HG02763 (cell line): ENCODE measurements around the gene CORT.
A peak's percentile ranks its signal among the peaks of the same experiment; 100 is the strongest.
"Not testable (repeated sequence)": the region's sequence is repeated elsewhere in the genome, so short reads cannot be mapped to it uniquely, and the experiment has no call there.

ENCODE experiments used
- ATAC-seq: cut with Tn5 transposase; IDR thresholded peaks from one replicate; pipeline ENCODE4 v1.9.1; 2021; ENCODE audit warnings: mild to moderate bottlenecking, moderate library complexity; ENCODE audit not compliant: unreplicated experiment

The CORT gene

DNA sequence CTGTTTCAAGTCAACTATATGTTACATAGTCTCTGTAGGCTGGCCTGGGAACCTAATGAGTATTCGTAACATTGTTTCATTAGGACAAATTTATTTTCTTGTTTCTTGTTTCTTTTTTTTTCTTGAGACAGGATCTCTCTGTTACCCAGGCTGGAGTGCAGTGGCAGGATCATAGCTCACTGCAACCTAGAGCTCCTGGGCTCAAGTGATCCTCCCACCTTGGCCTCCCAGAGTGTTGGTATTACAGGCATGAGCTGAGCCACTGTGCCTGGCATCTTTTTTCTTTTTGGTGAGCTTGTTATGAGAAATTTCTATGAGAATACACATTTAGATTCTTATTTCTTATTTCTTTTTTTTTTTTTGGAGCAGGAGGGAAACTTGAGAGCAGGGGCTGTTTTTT, 12.8 kb upstream of the CORT start:
- no peak for ATAC-seq

DNA sequence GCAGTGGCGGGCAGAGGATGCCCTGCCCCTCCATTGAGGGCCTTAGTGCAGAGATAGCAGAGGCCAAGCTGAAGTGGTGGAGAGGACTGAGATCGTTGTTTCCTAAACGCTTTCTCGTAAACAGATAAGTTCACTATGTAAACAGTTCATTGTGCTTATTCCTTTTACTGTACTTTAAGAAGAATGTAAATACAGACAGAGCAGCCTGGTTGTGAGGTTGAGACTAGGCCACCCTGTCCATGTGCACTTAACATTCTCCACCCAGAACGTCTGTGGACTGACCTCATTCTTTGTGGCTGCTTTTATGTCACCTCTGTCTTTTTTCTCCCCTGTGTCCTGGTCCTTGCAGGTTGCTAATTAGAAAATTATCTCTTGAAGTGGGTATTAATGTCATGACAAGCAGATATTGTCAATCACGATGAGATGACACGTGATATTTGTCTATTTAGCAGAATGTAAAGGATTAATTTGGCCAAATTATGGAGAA, 11.1 kb upstream of the CORT start:
- ATAC-seq, result no peak

DNA sequence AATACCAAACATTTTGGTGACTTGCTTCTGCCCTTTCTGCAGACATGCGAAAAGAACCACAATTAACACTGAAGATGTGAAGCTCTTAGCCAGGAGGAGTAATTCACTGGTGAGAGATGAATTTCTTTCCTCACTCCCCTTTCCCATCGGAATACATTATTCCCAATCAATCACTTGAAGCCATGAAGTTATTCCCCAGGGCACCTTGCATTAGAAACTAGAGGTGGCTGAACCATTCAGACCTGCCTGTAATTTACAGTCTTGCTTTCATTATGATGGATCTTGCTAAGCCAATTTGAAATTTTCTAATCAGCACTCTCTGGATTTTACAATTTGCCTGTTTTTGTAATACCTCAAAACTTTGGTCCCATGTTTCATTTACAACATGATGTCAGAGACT, 9.5 kb upstream of the CORT start:
- no peak for ATAC-seq

DNA sequence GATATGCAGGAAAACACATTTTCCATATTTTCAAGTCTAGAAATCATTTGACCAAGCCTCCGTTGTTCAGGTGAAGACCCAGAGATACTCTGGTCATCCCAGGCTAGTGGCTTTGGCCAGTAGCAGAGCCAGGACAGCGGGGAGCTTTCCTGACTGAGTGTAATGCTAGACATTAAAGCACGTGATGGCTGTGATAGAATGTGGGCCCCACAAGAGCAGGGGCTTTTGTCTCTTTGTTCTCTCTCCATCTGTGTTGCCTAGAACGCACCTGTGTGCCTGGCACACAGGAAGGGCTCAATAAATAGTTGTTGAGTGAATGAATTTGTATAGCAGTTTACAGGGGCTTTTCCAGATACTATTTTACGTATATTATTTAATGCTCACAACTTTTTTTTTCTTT, 9.0 kb upstream of the CORT start:
- ATAC-seq, result no peak

DNA sequence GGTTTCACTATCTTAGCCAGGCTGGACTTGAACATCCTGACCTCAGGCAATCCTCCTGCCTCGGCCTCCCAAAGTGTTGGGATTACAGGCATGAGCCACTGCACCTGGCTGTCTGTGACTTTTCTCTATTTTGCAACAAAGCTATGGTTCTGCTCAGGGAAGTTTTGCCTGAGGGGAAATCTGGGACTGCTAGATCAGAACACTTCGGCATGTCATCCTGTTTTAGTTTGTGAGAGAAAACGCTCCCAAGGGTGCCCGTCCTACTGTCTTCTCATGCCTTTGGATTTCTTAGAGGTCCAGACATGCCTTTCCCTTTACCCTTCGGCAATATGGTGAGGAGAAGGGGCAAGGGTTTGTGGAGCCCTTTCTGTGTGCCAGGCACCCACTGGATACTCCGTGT, 5.6 kb upstream of the CORT start:
- no peak for ATAC-seq

DNA sequence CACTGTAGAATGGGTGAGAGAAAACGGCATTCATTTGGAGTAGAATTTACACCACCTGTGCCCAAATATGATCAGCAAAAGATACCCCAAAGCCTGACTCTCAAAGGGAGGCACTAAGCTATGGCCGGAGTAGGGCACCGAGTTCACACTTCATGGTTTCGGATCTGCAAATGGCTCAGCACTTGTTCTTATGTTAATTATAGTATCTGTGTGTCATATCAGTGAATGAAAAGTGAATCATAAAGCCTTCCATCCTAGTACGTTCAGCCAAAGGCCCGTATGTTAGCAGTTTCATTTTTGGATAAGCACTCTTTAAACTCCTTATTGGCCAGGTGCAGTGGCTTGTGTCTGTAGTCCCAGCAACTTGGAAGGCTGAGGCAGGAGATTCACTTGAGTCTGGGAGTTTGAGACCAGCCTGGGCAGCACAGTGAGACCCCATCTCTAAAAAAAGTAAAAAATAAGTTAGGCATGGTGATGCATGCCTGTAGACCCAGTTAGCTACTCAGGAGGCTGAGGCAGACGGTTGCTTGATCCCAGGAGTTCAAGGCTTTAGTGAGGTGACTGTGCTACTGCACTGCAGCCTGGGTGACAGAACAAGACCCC, 4.9 kb upstream of the CORT start:
- ATAC-seq, result no peak

DNA sequence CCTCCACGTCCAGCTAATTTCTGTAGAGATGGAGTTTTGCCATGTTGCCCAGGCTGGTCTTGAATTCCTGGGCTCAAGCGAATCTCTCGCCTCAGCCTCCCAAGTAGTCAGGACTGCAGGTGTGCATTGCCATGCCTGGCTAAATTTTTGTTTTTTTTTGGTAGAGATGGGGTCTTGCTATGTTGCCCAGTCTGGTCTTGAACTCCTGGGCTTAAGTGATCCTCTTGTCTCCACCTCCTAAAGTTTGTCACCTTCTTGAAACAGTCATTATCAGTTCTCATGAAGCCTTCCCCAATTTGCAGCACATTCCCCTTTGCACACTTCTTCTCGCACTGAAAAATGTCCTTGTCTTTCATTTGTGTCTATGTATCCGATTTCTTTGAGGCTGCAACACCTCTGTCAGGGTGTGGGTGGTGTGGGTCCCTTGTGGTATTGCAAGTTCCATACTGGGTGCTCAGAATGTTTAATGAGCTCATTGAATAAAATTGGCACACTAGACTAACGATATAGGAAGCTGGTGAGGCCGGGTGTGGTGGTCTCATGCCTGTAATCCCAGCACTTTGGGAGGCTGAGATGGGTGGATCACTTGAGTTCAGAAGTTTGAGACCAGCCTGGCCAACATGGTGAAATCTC, 2.9 kb upstream of the CORT start:
- ATAC-seq, result no peak

DNA sequence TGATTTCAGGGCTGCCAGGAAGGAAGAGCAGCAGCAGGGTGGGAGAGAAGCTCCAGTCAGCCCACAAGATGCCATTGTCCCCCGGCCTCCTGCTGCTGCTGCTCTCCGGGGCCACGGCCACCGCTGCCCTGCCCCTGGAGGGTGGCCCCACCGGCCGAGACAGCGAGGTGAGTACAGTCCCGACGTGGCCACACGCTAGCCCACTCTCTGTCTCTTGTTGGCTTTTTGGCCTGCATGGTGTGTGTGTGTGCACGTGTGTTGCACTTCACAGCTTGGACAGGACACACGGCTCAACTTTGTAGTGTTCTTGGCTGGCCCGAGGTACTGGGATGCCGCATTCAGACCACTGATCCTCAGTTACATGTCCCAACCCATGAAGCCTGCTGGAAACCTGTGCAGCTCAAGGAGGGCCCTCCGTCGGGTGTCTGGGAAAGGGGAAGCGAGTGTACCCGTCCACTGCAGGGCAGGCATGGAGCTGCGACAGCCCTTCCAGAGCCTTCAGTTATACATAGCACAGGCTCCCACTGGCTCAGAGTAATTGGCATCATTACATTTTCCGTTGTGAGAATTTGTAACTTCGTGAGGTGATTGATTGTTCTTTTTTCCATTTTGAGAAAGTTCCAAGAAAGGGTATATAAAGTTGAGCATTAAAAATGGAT, 454 bp downstream of the CORT start:
- no peak for ATAC-seq

DNA sequence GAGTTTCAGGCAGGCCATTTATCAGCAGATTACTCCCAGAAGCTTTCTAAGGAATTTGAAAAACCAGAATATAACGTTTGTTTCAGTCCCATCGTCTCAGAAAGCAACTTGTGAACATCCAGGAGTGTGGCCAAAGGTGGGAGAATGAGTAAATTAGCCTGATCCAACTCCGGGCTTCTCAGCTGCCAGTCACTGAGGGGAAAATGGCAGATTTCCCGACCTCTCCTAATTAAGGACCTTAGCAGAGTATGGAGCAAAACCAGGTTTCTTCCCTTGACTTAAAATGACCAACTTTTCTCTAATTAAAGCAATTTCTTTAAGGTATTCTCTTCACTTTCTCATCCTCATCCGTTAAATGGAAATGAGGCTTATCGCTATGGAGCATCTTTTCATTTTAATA, 1.0 kb downstream of the CORT start:
- ATAC-seq, result no peak

DNA sequence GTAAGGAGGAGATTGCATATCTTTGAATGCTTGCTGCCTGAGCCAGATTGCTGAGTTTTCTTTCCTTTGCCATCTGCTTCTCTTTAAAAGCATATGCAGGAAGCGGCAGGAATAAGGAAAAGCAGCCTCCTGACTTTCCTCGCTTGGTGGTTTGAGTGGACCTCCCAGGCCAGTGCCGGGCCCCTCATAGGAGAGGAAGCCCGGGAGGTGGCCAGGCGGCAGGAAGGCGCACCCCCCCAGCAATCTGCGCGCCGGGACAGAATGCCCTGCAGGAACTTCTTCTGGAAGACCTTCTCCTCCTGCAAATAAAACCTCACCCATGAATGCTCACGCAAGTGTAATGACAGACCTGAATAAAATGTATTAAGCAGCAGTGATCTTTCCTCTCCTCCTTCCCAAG, 1.5 kb downstream of the CORT start:
- no peak for ATAC-seq

DNA sequence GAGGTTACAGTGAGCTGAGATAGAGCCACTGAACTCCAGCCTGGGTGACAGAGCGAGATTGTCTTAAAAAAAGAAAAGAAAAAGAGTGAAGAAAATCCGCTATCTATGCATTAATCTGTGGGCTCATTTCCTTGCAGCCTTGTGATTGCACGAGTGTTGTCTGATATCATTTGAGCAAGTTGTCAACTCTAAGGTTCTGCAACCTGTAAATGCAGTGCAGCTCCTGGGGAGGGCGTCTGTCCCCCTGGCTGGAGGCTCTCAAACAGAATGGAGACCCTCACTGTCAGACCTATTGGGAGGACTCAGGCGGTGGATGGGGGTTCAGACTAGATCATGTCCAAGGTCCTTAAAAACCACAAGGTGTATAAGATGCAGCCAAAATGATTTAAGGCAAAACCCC, 6.2 kb downstream of the CORT start:
- no peak for ATAC-seq

DNA sequence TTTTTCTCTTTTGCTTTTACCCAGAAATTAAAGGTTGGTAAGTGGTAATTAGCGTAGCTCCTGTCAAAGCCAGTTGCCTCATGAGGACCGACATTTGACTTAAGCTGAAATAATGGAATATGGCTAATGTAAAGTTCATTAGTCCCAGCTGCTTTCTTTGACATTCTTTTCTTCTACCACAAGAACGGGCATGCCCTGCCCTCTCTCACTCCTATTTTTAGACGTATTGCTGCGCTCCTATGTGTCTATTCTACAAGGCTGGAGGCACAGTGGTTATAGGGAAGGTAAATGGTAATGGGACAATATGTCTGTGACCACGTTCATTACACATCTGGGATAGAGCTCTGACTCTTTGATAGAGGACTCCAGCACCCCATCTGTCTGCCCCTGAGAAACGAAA, 6.8 kb downstream of the CORT start:
- no peak for ATAC-seq

DNA sequence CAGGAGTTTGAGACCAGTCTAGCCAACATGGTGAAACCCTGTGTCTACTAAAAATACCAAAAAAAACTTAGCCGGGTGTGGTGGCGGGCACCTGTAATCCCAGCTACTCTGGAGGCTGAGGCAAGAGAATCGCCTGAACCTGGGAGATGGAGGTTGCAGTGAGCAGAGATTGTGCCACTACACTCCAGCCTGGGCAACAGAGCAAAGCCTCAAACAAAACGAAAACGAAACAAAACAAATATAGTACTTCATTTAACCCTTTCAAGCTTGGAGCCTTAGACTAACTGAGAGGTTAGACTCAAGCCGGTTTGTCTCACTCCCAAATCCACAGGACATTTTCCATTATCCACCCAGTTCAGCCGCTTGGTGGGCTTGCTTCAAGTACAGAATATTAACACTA, 7.6 kb downstream of the CORT start:
- ATAC-seq, result not testable (repeated sequence)

DNA sequence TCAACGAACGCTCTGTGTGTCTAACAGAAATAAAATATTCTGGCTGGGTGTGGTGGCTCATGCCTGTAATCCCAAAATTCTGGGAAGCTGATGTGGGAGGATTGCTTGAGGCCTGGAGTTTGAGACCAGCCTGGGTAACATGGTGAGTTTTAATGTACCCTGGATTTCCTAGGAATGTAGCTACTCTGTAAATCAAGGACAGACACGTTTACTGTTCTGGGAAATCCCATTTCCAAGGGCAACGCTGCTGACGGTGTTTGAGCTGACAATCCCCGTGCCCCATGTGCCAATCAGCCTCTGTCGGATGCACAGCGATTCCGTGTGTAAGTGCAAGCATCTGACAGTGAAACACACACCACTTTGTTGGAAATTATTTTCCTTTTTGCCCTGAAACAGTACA, 8.0 kb downstream of the CORT start:
- ATAC-seq, result no peak

DNA sequence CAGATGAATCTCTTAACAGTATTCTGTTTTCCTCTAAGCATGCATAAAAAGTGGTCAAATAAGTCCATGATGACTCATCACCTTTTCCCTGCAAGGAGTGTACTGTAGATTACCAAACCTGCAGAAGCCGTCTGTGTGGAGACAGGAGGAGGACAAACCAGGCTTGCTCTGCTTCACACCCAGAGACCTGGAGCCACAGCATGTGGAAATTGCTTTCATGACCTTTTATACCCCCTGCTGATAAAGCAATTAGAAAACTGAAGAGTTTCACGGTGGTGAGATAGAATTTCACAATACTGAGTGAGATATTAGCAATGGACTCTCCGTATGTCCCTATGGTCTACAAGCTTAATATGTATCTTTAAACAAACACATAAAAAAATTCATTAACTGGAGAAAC, 9.4 kb downstream of the CORT start:
- ATAC-seq, result no peak

DNA sequence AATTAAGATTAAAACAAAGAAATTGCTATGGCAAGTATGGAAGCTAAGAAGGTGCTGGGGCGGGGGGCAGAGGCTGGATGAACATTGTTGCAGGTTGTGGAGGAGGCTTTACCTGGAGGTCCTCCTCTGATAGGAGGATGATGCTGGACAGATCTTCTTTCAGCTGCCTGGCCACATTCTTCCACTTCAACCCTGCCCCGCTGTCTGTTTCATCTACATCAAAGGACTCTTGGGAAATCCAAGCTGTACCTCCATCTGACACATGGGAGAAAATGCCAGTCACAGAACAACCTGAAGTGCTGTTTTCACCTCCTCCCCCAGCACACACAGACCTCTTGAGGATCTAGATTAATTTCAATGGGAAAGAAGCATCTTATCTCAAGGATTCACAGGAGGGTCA, 17.2 kb downstream of the CORT start:
- ATAC-seq, result no peak

DNA sequence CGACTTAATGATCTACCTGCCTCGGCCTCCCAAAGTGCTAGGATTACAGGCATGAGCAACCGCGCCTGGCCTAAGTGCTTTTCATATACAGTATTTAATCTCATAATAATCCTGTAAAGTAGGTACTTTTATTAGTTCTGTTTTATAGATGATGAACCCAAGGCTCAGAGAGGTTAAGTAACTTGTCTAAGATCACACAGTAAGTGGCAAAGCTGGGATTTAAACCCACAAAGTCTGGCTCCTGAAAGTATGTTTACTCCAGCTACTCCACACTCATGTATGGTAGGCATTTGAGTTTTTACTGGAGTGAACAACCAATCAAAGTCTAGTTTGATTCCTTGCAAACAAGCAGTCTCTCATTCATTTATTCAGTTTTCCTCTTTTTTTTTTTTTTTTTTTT, 20.2 kb downstream of the CORT start:
- no peak for ATAC-seq

DNA sequence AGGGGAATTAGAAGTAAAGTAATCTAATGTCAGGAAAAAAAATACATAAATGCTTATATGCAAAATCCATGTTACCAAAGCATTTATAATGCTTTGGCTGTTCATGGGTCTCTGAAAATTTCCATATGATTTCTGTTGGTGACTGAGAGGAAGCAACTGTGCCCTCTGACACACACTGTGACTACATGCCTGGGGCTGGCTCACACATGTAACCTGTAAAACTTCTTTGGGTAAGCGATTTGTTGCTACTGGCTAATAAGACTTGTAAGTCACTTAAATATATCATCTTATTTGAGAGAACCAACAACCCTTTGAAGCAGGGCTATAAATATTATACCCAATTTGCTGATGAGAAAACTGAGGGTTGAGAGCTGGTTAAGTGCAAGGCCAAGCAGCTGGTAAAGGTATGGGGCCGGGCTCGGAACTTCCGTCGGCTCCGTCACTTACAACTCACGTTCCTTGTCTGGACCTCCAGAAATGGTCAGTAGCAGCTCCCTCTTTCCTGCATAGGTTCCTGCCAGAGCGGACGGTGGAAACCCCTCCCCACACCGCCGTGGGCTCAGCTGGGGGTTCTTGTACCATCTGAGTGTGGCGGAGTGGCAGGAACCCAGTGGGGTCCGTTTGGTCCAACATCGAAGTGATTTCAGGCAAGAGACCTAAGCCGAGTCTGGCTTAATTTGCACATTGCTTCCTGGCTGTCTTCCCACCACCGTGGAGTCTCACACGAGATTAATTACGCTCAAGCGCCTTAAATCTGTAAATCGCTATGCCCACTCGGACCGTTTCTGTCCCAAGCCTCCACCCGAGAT, 21.8 kb downstream of the CORT start:
- no peak for ATAC-seq

DNA sequence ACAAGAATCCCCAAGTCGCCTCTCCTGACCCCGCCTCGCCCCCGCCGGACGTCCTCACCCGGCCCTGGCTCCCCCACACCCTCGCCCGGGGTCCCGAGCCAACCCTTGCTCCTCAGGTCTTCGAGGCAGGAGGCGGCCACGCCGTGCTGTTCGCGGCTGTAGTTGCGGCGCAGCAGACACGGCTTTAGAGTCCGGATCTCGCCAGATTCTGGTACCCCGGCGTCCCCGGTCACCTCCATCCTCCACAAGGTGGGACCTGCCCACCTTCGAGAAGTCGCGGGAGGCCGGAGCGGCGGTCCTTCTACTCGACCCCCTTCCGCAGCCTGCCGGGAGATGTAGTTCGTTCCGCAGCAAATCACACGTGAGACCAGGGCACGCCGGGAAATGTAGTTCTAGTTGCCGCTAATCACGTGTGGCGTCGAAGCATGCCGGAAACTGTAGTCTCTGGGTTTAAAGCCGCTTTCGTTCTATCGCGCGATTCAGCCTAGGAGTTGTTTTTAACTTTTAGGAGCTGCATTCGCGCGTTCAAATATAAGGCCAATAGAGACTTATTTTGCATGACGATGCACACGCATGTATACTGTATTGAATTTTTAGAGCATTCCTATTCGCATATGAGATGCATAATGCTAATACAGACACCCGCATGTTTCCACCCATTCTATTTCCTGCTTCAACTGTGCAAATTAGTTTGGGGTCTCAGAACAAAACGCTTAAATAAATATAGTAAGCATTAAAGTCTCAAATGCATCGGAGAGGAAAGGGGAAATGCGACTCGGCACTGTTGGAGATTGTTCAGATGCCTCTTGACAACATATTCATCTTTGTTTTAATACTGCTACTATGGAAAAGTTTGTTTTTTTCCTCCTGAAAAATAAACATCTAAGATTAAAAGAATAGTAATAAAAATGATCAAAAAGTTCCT, 22.7 kb downstream of the CORT start, which contains the start of gene DFFA:
Gene DFFA (minus strand): TSS at position 310 of the 925 bp plus-strand sequence. CDS start 71 bp downstream, at position 239.
- peak; percentile 75 for ATAC-seq

DNA sequence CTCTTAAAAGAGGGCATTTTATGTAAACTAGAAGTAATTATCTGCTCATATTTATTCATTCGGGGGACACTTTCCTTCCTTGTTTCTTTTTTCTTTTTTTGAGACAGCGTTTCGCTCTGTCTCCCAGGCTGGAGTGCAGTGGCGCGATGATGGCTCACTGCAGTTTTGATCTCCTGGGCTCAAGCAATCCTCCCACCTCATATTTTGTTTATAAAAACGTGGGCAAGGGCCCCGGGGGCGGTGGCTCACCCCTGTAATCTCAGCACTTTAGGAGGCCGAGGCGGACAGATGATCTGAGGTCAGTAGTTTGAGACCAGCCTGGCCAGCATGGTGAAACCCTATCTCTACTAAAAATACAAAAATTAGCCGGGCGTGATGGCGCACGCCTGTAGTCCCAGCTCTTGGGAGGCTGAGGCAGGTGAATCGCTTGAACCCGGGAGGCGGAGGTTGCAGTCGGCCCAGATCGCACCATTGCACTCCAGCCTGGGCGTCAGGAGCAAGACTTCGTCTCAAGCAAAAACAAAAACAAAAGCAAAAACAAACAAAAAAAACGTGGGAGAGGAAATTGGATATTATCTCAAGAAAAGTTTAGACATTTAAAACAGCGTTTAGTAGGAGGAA, 23.4 kb downstream of the CORT start:
- no peak for ATAC-seq
